SK-N-SH treated with all-trans-retinoic acid at 6 μM for 48 hours (cell line): Measurements from ENCODE around the gene PRKAR1B.

Experiments used
- ATAC-seq: fragments of 200-7000 bp; cut with Tn5 transposase; 3 replicates; pipeline ENCODE4 v1.9.1; 2020; ENCODE audit warnings: mild to moderate bottlenecking, moderate library complexity
- BACH2 ChIP-seq: fragments of 250-450 bp; sonication (Bioruptor Pico); IDR thresholded peaks from 2 replicates; pipeline ENCODE4 v1.9.0; 2021; ENCODE audit warnings: mild to moderate bottlenecking, borderline replicate concordance
- CREB5 ChIP-seq: fragments of 250-450 bp; sonication (Bioruptor Pico); IDR thresholded peaks from 2 replicates; pipeline ENCODE4 v1.5.1; 2020; ENCODE audit warnings: low read depth, mild to moderate bottlenecking, moderate library complexity
- CSDC2 ChIP-seq: fragments of 250-450 bp; sonication (Bioruptor Pico); IDR thresholded peaks from 2 replicates; pipeline ENCODE4 v1.5.0; 2020; ENCODE audit warnings: mild to moderate bottlenecking, moderate library complexity
- CSRNP3 ChIP-seq: fragments of 250-450 bp; sonication (Bioruptor Pico); IDR thresholded peaks from 2 replicates; pipeline ENCODE4 v1.5.1; 2021; ENCODE audit warnings: mild to moderate bottlenecking, moderate library complexity
- GLIS3 ChIP-seq: fragments of 250-450 bp; sonication (Bioruptor Pico); IDR thresholded peaks from 2 replicates; pipeline ENCODE4 v1.5.0; 2020; ENCODE audit warnings: mild to moderate bottlenecking, moderate library complexity
- ISL1 ChIP-seq: fragments of 250-450 bp; sonication (Bioruptor Pico); IDR thresholded peaks from 2 replicates; pipeline ENCODE4 v2.1.2; 2022; ENCODE audit warnings: mild to moderate bottlenecking, moderate library complexity
- OSR1 ChIP-seq: fragments of 250-450 bp; sonication (Bioruptor Pico); IDR thresholded peaks from 2 replicates; pipeline ENCODE4 v1.8.0; 2022; ENCODE audit warnings: moderate library complexity, mild to moderate bottlenecking, inconsistent platforms
- PATZ1 ChIP-seq: fragments of 250-450 bp; sonication (Bioruptor Pico); IDR thresholded peaks from 2 replicates; pipeline ENCODE4 v1.8.0; 2020; ENCODE audit warnings: mild to moderate bottlenecking, moderate library complexity, borderline replicate concordance
- PPARA ChIP-seq: fragments of 250-450 bp; sonication (Bioruptor Pico); IDR thresholded peaks from 2 replicates; pipeline ENCODE4 v1.5.0; 2020; ENCODE audit warnings: mild to moderate bottlenecking, borderline replicate concordance
- RARB ChIP-seq: fragments of 250-450 bp; sonication (Bioruptor Pico); IDR thresholded peaks from 2 replicates; pipeline ENCODE4 v1.8.0; 2021; ENCODE audit warnings: mild to moderate bottlenecking, moderate library complexity
- SNAI2 ChIP-seq: fragments of 250-450 bp; sonication (Bioruptor Pico); IDR thresholded peaks from 2 replicates; pipeline ENCODE4 v1.5.0; 2020; ENCODE audit warnings: mild to moderate bottlenecking, moderate library complexity
- TCF4 ChIP-seq: fragments of 250-450 bp; sonication (Bioruptor Pico); IDR thresholded peaks from 2 replicates; pipeline ENCODE4 v1.8.0; 2021; ENCODE audit warnings: mild to moderate bottlenecking, moderate library complexity, borderline replicate concordance
- TOX ChIP-seq: fragments of 250-450 bp; sonication (Bioruptor Pico); IDR thresholded peaks from 2 replicates; pipeline ENCODE4 v1.8.0; 2021; ENCODE audit warnings: mild to moderate bottlenecking, moderate library complexity, borderline replicate concordance
- TSHZ2 ChIP-seq: fragments of 250-450 bp; sonication (Bioruptor Pico); IDR thresholded peaks from 2 replicates; pipeline ENCODE4 v1.5.0; 2020; ENCODE audit warnings: mild to moderate bottlenecking, moderate library complexity
- ZC3H10 ChIP-seq: fragments of 250-450 bp; sonication (Bioruptor Pico); IDR thresholded peaks from 2 replicates; pipeline ENCODE4 v1.5.1; 2021; ENCODE audit warnings: mild to moderate bottlenecking, moderate library complexity
- ZFP3 ChIP-seq: fragments of 250-450 bp; sonication (Bioruptor Pico); IDR thresholded peaks from 2 replicates; pipeline ENCODE4 v1.5.0; 2020; ENCODE audit warnings: mild to moderate bottlenecking, moderate library complexity
- ZFP30 ChIP-seq: fragments of 450-650 bp; formaldehyde crosslinking; IDR thresholded peaks from 2 replicates; pipeline ENCODE4 v1.5.0; 2022; ENCODE audit warnings: mild to moderate bottlenecking, moderate library complexity
- ZNF565 ChIP-seq: fragments of 450-650 bp; formaldehyde crosslinking; conservative IDR thresholded peaks from 2 replicates; pipeline ENCODE4 v1.5.0; 2020; ENCODE audit warnings: low read depth, mild to moderate bottlenecking, moderate library complexity
- ZNF70 ChIP-seq: fragments of 450-650 bp; formaldehyde crosslinking; IDR thresholded peaks from 2 replicates; pipeline ENCODE4 v1.5.0; 2020; ENCODE audit warnings: mild to moderate bottlenecking, moderate library complexity
- ZNF8 ChIP-seq: fragments of 450-650 bp; formaldehyde crosslinking; IDR thresholded peaks from 2 replicates; pipeline ENCODE4 v1.5.0; 2020; ENCODE audit warnings: mild to moderate bottlenecking, moderate library complexity
- TF ChIP-seq, protein P1 (sequence below): fragments of 250-450 bp; sonication (Bioruptor Pico); IDR thresholded peaks from 2 replicates; pipeline ENCODE4 v1.8.0; 2021; ENCODE audit warnings: low read depth, mild to moderate bottlenecking, moderate library complexity, borderline replicate concordance

Gene PRKAR1B

GRCh38 chr7:739455-739982 lies 12.4 kb upstream of the PRKAR1B start:
- no peak for ATAC-seq
- TF ChIP-seq TOX (CRISPR knock-in tag) (no peak), TCF4 (CRISPR knock-in tag) (no peak), TSHZ2 (CRISPR knock-in tag) (no peak), RARB (no peak), ZC3H10 (CRISPR knock-in tag) (no peak), GLIS3 (no peak), ZFP30 (CRISPR knock-in tag) (no peak), ZNF565 (CRISPR knock-in tag) (no peak), ZFP3 (CRISPR knock-in tag) (no peak), ZNF70 (CRISPR knock-in tag) (no peak), BACH2 (CRISPR knock-in tag) (no peak), CSDC2 (CRISPR knock-in tag) (no peak), ISL1 (no peak), ZNF8 (CRISPR knock-in tag) (no peak), CSRNP3 (CRISPR knock-in tag) (no peak), PATZ1 (CRISPR knock-in tag) (no peak)
- TF ChIP-seq, protein P1, sequence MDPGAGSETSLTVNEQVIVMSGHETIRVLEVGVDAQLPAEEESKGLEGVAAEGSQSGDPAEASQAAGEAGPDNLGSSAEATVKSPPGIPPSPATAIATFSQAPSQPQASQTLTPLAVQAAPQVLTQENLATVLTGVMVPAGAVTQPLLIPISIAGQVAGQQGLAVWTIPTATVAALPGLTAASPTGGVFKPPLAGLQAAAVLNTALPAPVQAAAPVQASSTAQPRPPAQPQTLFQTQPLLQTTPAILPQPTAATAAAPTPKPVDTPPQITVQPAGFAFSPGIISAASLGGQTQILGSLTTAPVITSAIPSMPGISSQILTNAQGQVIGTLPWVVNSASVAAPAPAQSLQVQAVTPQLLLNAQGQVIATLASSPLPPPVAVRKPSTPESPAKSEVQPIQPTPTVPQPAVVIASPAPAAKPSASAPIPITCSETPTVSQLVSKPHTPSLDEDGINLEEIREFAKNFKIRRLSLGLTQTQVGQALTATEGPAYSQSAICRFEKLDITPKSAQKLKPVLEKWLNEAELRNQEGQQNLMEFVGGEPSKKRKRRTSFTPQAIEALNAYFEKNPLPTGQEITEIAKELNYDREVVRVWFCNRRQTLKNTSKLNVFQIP (CRISPR knock-in tag), result no peak

DNA sequence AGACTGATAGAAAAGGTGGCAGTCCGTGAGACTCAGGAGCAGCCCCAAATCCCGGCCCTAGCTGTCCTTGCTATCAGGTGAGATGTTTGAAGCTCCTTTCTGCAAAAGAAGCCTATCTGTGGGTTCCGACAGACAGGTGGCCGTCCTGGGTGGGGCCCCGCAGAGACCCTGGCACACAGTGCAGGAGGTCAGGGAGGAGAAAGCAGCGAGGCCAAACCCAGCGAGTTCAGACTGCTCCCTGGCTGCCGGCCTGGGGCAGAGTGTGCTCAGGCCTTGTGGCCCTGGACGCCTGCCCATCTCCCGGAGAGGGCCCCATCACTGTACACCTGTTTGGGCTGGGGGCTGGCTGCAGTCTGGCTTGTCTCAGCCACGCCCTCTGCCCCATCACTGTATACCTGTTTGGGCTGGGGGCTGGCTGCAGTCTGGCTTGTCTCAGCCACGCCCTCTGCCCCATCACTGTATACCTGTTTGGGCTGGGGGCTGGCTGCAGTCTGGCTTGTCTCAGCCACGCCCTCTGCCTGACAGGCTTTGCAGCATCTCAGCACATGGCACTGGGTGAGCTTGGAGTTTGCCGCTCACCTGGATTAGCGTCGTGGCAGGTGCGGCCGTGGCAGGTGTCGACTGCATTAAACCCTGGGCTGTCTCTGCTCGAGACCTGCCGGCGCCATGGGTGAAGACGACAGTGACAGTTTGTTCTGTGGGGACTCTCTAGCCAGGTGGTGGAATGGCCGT lies 11.8 kb upstream of the PRKAR1B start:
- ATAC-seq, result no peak
- no peak for TF ChIP-seq ISL1
- TF ChIP-seq ZFP30 (CRISPR knock-in tag), result no peak
- TF ChIP-seq PPARA (CRISPR knock-in tag), result no peak
- no peak for TF ChIP-seq RARB
- no peak for TF ChIP-seq SNAI2 (CRISPR knock-in tag)
- TF ChIP-seq OSR1 (CRISPR knock-in tag), result no peak
- no peak for TF ChIP-seq CSDC2 (CRISPR knock-in tag)
- no peak for TF ChIP-seq ZFP3 (CRISPR knock-in tag)
- TF ChIP-seq, protein P1 (CRISPR knock-in tag), result no peak
- TF ChIP-seq TCF4 (CRISPR knock-in tag), result no peak
- TF ChIP-seq ZC3H10 (CRISPR knock-in tag), result no peak
- TF ChIP-seq CREB5, result no peak
- TF ChIP-seq ZNF70 (CRISPR knock-in tag), result no peak
- TF ChIP-seq ZNF565 (CRISPR knock-in tag), result no peak
- TF ChIP-seq, all 23 proteins: peak for 0
